Adrenal gland (tissue), 5 donors: ENCODE data around the gene INPP4B.

Experiments used
- POLR2A ChIP-seq, 2 donors: fragments of 450-650 bp; IDR thresholded peaks; one replicate each; pipeline ENCODE4 v1.6.1; 2017; ENCODE audit warnings: antibody characterized with exemption in 2 of 2, mild to moderate bottlenecking in 2 of 2, moderate library complexity in 1 of 2
- TF ChIP-seq, protein P1 (sequence below), 6 experiments: fragments of 450-650 bp in 4 of 6; fragments of 200-600 bp in 2 of 6; sonication (generic) in 1 of 6; IDR thresholded peaks; 1 replicate in 5 of 6; 2 replicates in 1 of 6; pipeline versions ENCODE4 v1.5.1 to v1.8.0; 2016 to 2021; ENCODE audit warnings: antibody characterized with exemption in 6 of 6, mild to moderate bottlenecking in 2 of 6, moderate library complexity in 1 of 6
- donor health status: DM: no; HTN: no; CAD: no.

DNA sequence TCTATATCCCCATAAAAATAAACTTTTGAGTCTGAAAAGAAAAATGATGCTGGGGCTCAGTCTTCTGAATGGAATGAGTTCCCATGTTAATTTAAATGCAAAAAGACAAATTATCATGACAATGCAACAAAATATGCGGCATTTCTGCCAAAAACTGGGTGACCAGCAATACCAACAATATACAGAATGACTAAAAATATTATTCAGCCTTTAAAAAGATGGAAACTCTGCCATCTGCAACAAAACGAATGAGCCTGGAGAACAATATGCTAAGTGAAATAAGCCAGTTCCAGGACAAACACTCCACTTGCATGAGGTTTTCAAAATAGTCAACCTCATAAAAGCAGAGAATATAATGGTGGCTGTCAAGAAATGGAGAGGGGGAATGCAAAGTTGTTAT lies 651.2 kb downstream of the INPP4B start:
- TF ChIP-seq, protein P1, sequence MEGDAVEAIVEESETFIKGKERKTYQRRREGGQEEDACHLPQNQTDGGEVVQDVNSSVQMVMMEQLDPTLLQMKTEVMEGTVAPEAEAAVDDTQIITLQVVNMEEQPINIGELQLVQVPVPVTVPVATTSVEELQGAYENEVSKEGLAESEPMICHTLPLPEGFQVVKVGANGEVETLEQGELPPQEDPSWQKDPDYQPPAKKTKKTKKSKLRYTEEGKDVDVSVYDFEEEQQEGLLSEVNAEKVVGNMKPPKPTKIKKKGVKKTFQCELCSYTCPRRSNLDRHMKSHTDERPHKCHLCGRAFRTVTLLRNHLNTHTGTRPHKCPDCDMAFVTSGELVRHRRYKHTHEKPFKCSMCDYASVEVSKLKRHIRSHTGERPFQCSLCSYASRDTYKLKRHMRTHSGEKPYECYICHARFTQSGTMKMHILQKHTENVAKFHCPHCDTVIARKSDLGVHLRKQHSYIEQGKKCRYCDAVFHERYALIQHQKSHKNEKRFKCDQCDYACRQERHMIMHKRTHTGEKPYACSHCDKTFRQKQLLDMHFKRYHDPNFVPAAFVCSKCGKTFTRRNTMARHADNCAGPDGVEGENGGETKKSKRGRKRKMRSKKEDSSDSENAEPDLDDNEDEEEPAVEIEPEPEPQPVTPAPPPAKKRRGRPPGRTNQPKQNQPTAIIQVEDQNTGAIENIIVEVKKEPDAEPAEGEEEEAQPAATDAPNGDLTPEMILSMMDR (IDR thresholded peaks at IDR 0.05), result no peak
- no peak for TF ChIP-seq POLR2A (IDR thresholded peaks at IDR 0.05)
